Liver (tissue), 9 donors: ENCODE data around the gene EGFR. TPM values are rescaled to one million over a fixed set of nuclear protein-coding genes. Genes with fewer than 3 reads are reported as not detected.

Experiments used
- DNase-seq: peaks from one replicate; pipeline ENCODE4 v3.0.0-alpha.2; 2017; ENCODE audit warnings: low spot score
- H3K27ac ChIP-seq, 2 donors: one replicate each; pipeline ENCODE4 v1.7.0; 2013; ENCODE audit warnings: inconsistent platforms in 2 of 2, low read length in 2 of 2, control low read depth in 1 of 2, low read depth in 1 of 2, mild to moderate bottlenecking in 1 of 2
- H3K27me3 ChIP-seq, 4 donors: one replicate each; pipeline versions ENCODE4 v1.6.1 to v1.7.0; 2013; ENCODE audit warnings: low read length in 3 of 4, inconsistent platforms in 1 of 4, mild to moderate bottlenecking in 1 of 4, moderate library complexity in 1 of 4; ENCODE audit not compliant: control insufficient read depth in 4 of 4, insufficient read depth in 4 of 4
- H3K36me3 ChIP-seq, 4 donors: one replicate each; pipeline versions ENCODE4 v1.6.1 to v1.7.0; 2013; ENCODE audit warnings: low read length in 3 of 4, mild to moderate bottlenecking in 3 of 4, low read depth in 1 of 4, moderate library complexity in 1 of 4; ENCODE audit not compliant: control insufficient read depth in 4 of 4, insufficient read depth in 3 of 4
- H3K4me1 ChIP-seq, 4 donors: one replicate each; pipeline versions ENCODE4 v1.6.1 to v1.7.0; 2013; ENCODE audit warnings: low read length in 3 of 4, mild to moderate bottlenecking in 3 of 4, moderate library complexity in 1 of 4; ENCODE audit not compliant: control insufficient read depth in 4 of 4, insufficient read depth in 4 of 4
- H3K4me3 ChIP-seq, 3 donors: one replicate each; pipeline versions ENCODE4 v1.6.1 to v1.7.0; 2013; ENCODE audit warnings: low read length in 3 of 3, control low read depth in 1 of 3, low read depth in 1 of 3, mild to moderate bottlenecking in 1 of 3
- H3K9ac ChIP-seq, 2 donors: one replicate each; pipeline ENCODE4 v1.7.0; 2013; ENCODE audit warnings: low read length in 2 of 2, mild to moderate bottlenecking in 2 of 2, moderate library complexity in 2 of 2, control low read depth in 1 of 2, low read depth in 1 of 2
- H3K9me3 ChIP-seq, 4 donors: one replicate each; pipeline versions ENCODE4 v1.6.1 to v1.7.0; 2013; ENCODE audit warnings: low read length in 3 of 4; ENCODE audit not compliant: control insufficient read depth in 4 of 4
- CTCF ChIP-seq: fragments of 150-350 bp; IDR thresholded peaks from 2 replicates; pipeline ENCODE4 v1.5.1; 2017; ENCODE audit warnings: improper control_type of control experiment, low read depth, low read length; ENCODE audit not compliant: missing input control
- EGR1 ChIP-seq, 2 donors: IDR thresholded peaks; 2 replicates each; pipeline ENCODE4 v1.6.1; 2016 to 2018; ENCODE audit warnings: antibody characterized with exemption in 2 of 2, low read depth in 2 of 2
- FOXA1 ChIP-seq: IDR thresholded peaks from 2 replicates; pipeline ENCODE4 v1.6.1; 2016; ENCODE audit warnings: antibody characterized with exemption
- FOXA2 ChIP-seq: IDR thresholded peaks from 2 replicates; pipeline ENCODE4 v1.6.1; 2016; ENCODE audit warnings: antibody characterized with exemption
- GABPA ChIP-seq, 2 donors: IDR thresholded peaks in 1 of 2; conservative IDR thresholded peaks in 1 of 2; 2 replicates each; pipeline ENCODE4 v1.6.1; 2016; ENCODE audit warnings: antibody characterized with exemption in 2 of 2, mild to moderate bottlenecking in 1 of 2, moderate library complexity in 1 of 2
- HNF4A ChIP-seq, 2 donors: conservative IDR thresholded peaks; 2 replicates each; pipeline ENCODE4 v1.6.1; 2016; ENCODE audit warnings: antibody characterized with exemption in 2 of 2, mild to moderate bottlenecking in 2 of 2
- HNF4G ChIP-seq: IDR thresholded peaks from 2 replicates; pipeline ENCODE4 v1.6.1; 2016; ENCODE audit warnings: antibody characterized with exemption
- JUND ChIP-seq, 2 donors: IDR thresholded peaks; 2 replicates each; pipeline ENCODE4 v1.6.1; 2016; ENCODE audit warnings: antibody characterized with exemption in 2 of 2
- MAX ChIP-seq: IDR thresholded peaks from 2 replicates; pipeline ENCODE4 v1.6.1; 2016; ENCODE audit warnings: antibody characterized with exemption
- NR2F2 ChIP-seq: IDR thresholded peaks from 2 replicates; pipeline ENCODE4 v1.6.1; 2016; ENCODE audit warnings: antibody characterized with exemption
- RAD21 ChIP-seq, 2 donors: IDR thresholded peaks; 2 replicates each; pipeline ENCODE4 v1.6.1; 2016; ENCODE audit warnings: antibody characterized with exemption in 2 of 2, mild to moderate bottlenecking in 2 of 2
- REST ChIP-seq: IDR thresholded peaks from 2 replicates; pipeline ENCODE4 v1.6.1; 2016; ENCODE audit warnings: antibody characterized with exemption, mild to moderate bottlenecking
- RXRA ChIP-seq, 2 donors: IDR thresholded peaks; 2 replicates each; pipeline ENCODE4 v1.6.1; 2017 to 2018; ENCODE audit warnings: antibody characterized with exemption in 2 of 2, mild to moderate bottlenecking in 1 of 2
- SP1 ChIP-seq: IDR thresholded peaks from 2 replicates; pipeline ENCODE4 v1.6.1; 2018; ENCODE audit warnings: antibody characterized with exemption, mild to moderate bottlenecking
- TAF1 ChIP-seq: conservative IDR thresholded peaks from 2 replicates; pipeline ENCODE4 v1.6.1; 2016; ENCODE audit warnings: antibody characterized with exemption, mild to moderate bottlenecking
- YY1 ChIP-seq: IDR thresholded peaks from 2 replicates; pipeline ENCODE4 v1.6.1; 2016; ENCODE audit warnings: antibody characterized with exemption, mild to moderate bottlenecking
- WGBS: extraction: QIAGEN DNeasy Blood & Tissue Kit; methylation state at CpG from one replicate; pipeline ENCODE4 v1.1.7; 2013; 5-methylcytosine and 5-hydroxymethylcytosine counted together
- polyA plus RNA-seq, 2 donors: library from polyadenylated mRNA; stranded (reverse) in 1 of 2; unstranded in 1 of 2; fragments of 200-250 nt in 1 of 2; fragments of >200 nt in 1 of 2; fragmentation: Nextera tagmentation in 1 of 2; extraction: Ambion mirVana in 1 of 2; gene quantifications; one replicate each; pipeline versions ENCODE4 v1.2.1 to v1.2.3, GENCODE V29; 2013 to 2015
- total RNA-seq, 2 donors: library from RNA; depleted of rRNA; stranded (reverse); fragments of >200 nt; gene quantifications; one replicate each; pipeline ENCODE4 v1.2.3, GENCODE V29; 2014
- TF ChIP-seq, protein P1 (sequence below): IDR thresholded peaks from 2 replicates; pipeline ENCODE4 v1.6.1; 2016; ENCODE audit warnings: antibody characterized with exemption
- TF ChIP-seq, protein P2 (sequence below): IDR thresholded peaks from 2 replicates; pipeline ENCODE4 v1.6.1; 2016; ENCODE audit warnings: antibody characterized with exemption
- donor health status: healthy.
- donor health status: healthy.
- donor health status: healthy.
- donor health status: healthy.
- donor health status: healthy.

Gene EGFR
- total and polyA plus RNA-seq, 4 donors, result 22.6 to 37.0 (median 27.7) TPM

- Histone ChIP-seq H3K9me3 (no peaks in the 10 kb centered on the region), H3K4me3 (no peak overlapping the region), H3K27ac (peak overlapping the region; percentile 66 to 79), H3K4me1 (peaks cover 13 to 64% (median 49%) of the 10 kb centered on the region in 4 donors), H3K27me3 (no peaks in the 10 kb centered on the region), H3K36me3 (peaks cover 0 to 2% (median under 1%) of the 10 kb centered on the region in 4 donors), H3K9ac (peak overlapping the region in 1 of 2 donors; percentile 42)
- DNase-seq, result no peak
- TF ChIP-seq MAX (no peak), EGR1 (IDR thresholded peaks at IDR 0.05; ENCODE audit: low read depth in 2 of 2) (no peak), JUND (IDR thresholded peaks at IDR 0.05) (no peak), RAD21 (IDR thresholded peaks at IDR 0.05) (no peak), REST (no peak), HNF4A (conservative IDR thresholded peaks at IDR 0.05) (no peak), TAF1 (no peak), CTCF (no peak), SP1 (no peak), FOXA2 (no peak), YY1 (no peak), FOXA1 (no peak), NR2F2 (no peak), HNF4G (no peak)
- TF ChIP-seq, protein P1, sequence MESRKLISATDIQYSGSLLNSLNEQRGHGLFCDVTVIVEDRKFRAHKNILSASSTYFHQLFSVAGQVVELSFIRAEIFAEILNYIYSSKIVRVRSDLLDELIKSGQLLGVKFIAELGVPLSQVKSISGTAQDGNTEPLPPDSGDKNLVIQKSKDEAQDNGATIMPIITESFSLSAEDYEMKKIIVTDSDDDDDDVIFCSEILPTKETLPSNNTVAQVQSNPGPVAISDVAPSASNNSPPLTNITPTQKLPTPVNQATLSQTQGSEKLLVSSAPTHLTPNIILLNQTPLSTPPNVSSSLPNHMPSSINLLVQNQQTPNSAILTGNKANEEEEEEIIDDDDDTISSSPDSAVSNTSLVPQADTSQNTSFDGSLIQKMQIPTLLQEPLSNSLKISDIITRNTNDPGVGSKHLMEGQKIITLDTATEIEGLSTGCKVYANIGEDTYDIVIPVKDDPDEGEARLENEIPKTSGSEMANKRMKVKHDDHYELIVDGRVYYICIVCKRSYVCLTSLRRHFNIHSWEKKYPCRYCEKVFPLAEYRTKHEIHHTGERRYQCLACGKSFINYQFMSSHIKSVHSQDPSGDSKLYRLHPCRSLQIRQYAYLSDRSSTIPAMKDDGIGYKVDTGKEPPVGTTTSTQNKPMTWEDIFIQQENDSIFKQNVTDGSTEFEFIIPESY, result no peak
- WGBS, result 5% methylated on average over 1 of the region's 1 CpG
Measured at GRCh38 chr7:55030314-55030713, 11.5 kb downstream of the EGFR start.

DNA sequence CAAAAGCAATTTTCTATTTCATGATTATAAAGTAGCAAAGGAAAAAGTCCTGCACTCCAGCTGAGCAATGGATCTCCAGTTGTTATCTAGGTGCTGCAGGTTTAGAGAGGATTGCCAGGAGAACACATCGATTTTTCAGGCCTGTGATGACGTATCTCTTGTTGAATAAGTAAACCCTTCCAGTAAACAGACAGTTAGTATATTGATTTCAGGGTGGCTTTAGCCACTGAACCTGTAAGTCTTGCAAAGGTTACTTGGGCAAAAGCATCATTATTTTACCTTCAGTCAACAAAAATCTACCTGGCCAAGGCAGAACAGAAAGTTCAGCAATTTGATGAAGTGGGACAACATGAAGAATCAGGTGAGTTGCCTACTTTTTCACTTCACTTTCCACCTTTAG, 12.3 kb downstream of the EGFR start:
- WGBS, result 28% methylated on average over 2 of the region's 2 CpGs
- Histone ChIP-seq H3K9me3 (no peaks in the 10 kb centered on the region), H3K9ac (peak overlapping the region in 1 of 2 donors; percentile 42), H3K4me3 (peak overlapping the region in 1 of 3 donors; percentile 19), H3K36me3 (no peaks in the 10 kb centered on the region), H3K27me3 (no peaks in the 10 kb centered on the region), H3K4me1 (peaks cover 10 to 60% (median 49%) of the 10 kb centered on the region in 4 donors), H3K27ac (peak overlapping the region; percentile 79 to 80)
- DNase-seq, result no peak
- TF ChIP-seq FOXA2, result peak; percentile 92
- TF ChIP-seq HNF4A (conservative IDR thresholded peaks at IDR 0.05), result peak; percentile 80 to 82
- TF ChIP-seq RAD21 (IDR thresholded peaks at IDR 0.05), result peak; percentile 63 to 64
- peak in 1 of 2 donors; percentile 54 for TF ChIP-seq GABPA (IDR thresholded peaks at IDR 0.05 in 1 of 2, conservative IDR thresholded peaks at IDR 0.05 in 1 of 2)
- TF ChIP-seq, protein P2, sequence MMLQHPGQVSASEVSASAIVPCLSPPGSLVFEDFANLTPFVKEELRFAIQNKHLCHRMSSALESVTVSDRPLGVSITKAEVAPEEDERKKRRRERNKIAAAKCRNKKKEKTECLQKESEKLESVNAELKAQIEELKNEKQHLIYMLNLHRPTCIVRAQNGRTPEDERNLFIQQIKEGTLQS, result peak; percentile 64
- peak; percentile 88 to 93 for TF ChIP-seq JUND (IDR thresholded peaks at IDR 0.05)
- peak; percentile 80 for TF ChIP-seq MAX
- peak; percentile 84 for TF ChIP-seq YY1
- TF ChIP-seq RXRA (IDR thresholded peaks at IDR 0.05), result peak; percentile 91 to 97
- TF ChIP-seq SP1, result peak; percentile 91
- no peak for TF ChIP-seq CTCF
- TF ChIP-seq, protein P1, result peak; percentile 86
- peak in 1 of 2 donors; percentile 58 for TF ChIP-seq EGR1 (IDR thresholded peaks at IDR 0.05; ENCODE audit: low read depth in 2 of 2)
- TF ChIP-seq HNF4G, result peak; percentile 26
- TF ChIP-seq FOXA1, result peak; percentile 95
- TF ChIP-seq NR2F2, result peak; percentile 52
- peak; percentile 22 for TF ChIP-seq TAF1
